Measurements from ENCODE around the gene MOGAT1. TPM values are rescaled to one million over a fixed set of nuclear protein-coding genes. Genes with fewer than 3 reads are reported as not detected.
A peak's percentile ranks its signal among the peaks of the same experiment; 100 is the strongest.
"Not testable (repeated sequence)": the region's sequence is repeated elsewhere in the genome, so short reads cannot be mapped to it uniquely, and the experiment has no call there.

Gene MOGAT1
- total RNA-seq, 1 donor from 2014 or later, result 0.44 TPM

DNA sequence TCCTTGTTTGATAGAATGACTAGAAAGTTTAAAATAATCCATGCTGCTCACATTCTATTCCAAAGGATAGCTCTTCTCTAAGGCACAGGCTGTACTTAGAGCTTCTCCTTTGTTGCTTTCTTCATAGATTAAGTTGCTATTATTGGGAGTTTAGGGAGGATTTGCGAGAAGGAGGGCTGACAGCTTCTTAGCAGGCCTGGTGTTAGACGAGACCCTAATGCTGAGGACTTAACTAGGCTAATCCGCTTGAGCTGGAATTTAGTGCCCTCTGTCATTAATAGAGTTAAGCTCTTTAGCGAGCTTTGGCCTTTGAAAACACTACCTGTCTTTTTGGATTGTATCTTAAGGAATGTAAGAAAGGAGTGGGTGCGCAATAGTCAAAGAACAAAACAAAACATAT, 81.3 kb downstream of the MOGAT1 start:
- TF ChIP-seq, protein P1, sequence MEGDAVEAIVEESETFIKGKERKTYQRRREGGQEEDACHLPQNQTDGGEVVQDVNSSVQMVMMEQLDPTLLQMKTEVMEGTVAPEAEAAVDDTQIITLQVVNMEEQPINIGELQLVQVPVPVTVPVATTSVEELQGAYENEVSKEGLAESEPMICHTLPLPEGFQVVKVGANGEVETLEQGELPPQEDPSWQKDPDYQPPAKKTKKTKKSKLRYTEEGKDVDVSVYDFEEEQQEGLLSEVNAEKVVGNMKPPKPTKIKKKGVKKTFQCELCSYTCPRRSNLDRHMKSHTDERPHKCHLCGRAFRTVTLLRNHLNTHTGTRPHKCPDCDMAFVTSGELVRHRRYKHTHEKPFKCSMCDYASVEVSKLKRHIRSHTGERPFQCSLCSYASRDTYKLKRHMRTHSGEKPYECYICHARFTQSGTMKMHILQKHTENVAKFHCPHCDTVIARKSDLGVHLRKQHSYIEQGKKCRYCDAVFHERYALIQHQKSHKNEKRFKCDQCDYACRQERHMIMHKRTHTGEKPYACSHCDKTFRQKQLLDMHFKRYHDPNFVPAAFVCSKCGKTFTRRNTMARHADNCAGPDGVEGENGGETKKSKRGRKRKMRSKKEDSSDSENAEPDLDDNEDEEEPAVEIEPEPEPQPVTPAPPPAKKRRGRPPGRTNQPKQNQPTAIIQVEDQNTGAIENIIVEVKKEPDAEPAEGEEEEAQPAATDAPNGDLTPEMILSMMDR (IDR thresholded peaks at IDR 0.05; ENCODE audit: borderline replicate concordance), result no peak
- H3K9me3 ChIP-seq (replicated peaks), result no peaks in the 10 kb centered on the region
- intact Hi-C loops (cut with micrococcal nuclease), result no loop called here

DNA sequence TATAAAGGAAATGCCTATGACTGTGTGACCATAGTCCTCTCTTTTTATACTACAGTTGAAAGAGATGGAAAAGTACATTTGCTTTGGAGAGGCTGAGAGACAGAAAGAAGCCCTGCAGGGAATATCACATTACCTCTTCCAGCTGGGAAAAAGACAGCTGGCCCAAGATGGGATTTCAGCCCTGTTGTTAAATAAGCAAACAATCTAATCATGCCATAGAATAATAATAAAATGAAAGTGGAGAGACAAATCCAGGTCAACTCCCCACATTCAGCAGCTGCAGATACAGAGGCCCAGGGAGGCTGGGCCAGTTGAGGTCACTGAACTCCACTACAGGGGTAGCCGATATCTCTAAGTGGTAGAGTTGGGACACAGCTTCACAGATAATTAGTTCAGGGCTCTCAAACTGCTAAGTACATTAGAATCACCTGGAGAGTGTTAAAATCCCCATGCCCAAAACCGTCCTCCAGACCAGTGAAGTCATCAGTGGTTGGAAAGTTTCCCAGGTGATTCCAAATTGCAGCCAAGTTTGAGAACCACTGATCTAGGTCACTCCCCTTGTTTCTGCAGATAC, 81.9 kb downstream of the MOGAT1 start:
- no peaks in the 10 kb centered on the region for H3K27me3 ChIP-seq (ENCODE audit: low read depth)
- peak overlapping the region; percentile 6 for H3K4me3 ChIP-seq
- H3K27ac ChIP-seq (replicated peaks), result peak overlapping the region; percentile 69
- peaks cover 31% of the 10 kb centered on the region for H3K4me1 ChIP-seq
- TF ChIP-seq, protein P1 (IDR thresholded peaks at IDR 0.05; ENCODE audit: borderline replicate concordance), result no peak
- intact Hi-C loops (cut with micrococcal nuclease), result no loop called here
- no peaks in the 10 kb centered on the region for H3K9me3 ChIP-seq (replicated peaks)
- DNase-seq, result peak; percentile 41
- no peaks in the 10 kb centered on the region for H3K36me3 ChIP-seq

More for the DNA sequence above, 81.3 kb downstream of the MOGAT1 start:
- H3K27me3 ChIP-seq (ENCODE audit: low read depth), result no peaks in the 10 kb centered on the region
- peak overlapping the region; percentile 6 for H3K4me3 ChIP-seq
- no peak for DNase-seq
- peak overlapping the region; percentile 69 for H3K27ac ChIP-seq (replicated peaks)
- peaks cover 31% of the 10 kb centered on the region for H3K4me1 ChIP-seq
- H3K36me3 ChIP-seq, result no peaks in the 10 kb centered on the region

DNA sequence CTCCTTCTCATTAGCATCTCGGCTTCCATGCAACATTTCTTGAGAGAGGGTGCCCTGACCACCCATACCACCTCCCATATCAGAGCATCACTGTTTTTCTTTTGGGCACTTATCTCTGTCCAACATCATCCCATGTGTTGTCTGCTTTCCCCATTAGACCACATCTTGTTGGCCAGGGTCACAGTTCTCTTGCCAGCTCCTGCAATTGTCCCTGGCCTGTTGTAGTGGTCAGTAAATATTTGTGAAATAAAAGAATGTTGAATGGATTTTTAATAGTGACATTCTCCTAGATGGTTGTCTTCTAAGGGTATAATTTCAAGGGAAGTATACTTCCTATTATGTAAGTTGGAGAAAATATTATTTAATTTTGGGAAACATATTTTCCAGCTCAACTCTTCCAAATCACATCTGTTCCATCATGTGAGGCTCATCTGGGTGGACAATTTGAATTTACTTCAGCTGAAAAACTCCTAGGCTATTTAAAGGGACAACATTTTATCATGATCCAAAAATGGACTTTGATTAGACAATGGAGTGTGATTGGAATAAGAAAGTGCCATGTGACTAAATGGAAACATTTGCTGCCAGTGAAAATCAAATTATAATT, 83.0 kb downstream of the MOGAT1 start:
- Histone ChIP-seq H3K27me3 (ENCODE audit: low read depth) (no peaks in the 10 kb centered on the region), H3K36me3 (no peaks in the 10 kb centered on the region), H3K27ac (replicated peaks) (peak overlapping the region; percentile 69), H3K4me3 (no peak overlapping the region), H3K9me3 (replicated peaks) (no peaks in the 10 kb centered on the region), H3K4me1 (peaks cover 31% of the 10 kb centered on the region)
- intact Hi-C loops (cut with micrococcal nuclease), result no loop called here
- no peak for DNase-seq
- TF ChIP-seq, protein P1 (IDR thresholded peaks at IDR 0.05; ENCODE audit: borderline replicate concordance), result no peak

DNA sequence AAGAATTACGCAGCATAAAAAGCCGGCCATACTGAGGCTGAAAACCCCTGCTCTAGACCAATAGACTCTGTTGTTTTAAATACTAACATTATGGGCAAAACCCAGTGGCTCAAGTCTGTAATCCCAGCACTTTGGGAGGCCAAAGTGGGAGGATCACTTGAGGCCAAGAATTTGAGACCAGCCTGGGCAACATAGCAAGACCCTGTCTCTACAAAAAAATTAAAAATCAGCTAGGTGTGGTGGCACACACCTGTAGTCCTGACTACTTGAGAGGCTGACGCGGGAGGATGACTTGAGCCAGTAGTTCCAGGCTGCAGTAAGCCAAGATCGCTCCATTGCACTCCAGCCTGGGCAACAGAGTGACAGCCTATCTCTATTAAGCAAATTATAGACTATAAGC, 84.1 kb downstream of the MOGAT1 start:
- H3K9me3 ChIP-seq (replicated peaks); H3K27me3 ChIP-seq (ENCODE audit: low read depth); intact Hi-C loops (cut with micrococcal nuclease); DNase-seq; H3K4me3 ChIP-seq; H3K36me3 ChIP-seq; H3K27ac ChIP-seq (replicated peaks): not testable (repeated sequence)
- H3K4me1 ChIP-seq, result peaks cover 31% of the 10 kb centered on the region

DNA sequence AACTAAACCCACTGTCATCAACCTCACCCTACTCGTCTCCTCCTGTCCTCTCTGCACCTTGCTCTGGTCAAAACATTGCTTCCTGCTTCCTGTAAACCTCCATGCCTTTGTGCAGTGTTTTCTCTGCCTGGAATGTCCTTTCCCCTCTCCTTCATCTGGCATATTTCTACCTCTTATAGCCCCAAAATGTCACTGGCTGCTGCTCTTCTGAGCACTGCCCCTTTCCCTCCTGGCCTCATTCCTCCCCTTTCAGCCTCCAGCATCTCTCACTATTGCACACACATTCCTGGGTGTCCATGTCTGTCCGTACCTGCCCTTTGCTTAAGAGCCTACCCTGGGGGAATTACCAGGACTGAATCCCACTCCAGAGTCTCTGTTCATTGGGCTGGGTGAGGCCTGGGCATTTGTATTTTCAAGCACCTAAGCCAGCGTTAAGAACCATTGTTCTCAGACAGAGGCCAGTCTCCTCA, 84.9 kb downstream of the MOGAT1 start:
- TF ChIP-seq, protein P1 (IDR thresholded peaks at IDR 0.05; ENCODE audit: borderline replicate concordance), result no peak
- Histone ChIP-seq H3K9me3 (replicated peaks) (no peaks in the 10 kb centered on the region), H3K27ac (replicated peaks) (no peak overlapping the region), H3K4me1 (peaks cover 31% of the 10 kb centered on the region), H3K4me3 (no peak overlapping the region), H3K36me3 (no peaks in the 10 kb centered on the region), H3K27me3 (ENCODE audit: low read depth) (no peaks in the 10 kb centered on the region)
- no peak for DNase-seq
- intact Hi-C loops (cut with micrococcal nuclease), result no loop called here

DNA sequence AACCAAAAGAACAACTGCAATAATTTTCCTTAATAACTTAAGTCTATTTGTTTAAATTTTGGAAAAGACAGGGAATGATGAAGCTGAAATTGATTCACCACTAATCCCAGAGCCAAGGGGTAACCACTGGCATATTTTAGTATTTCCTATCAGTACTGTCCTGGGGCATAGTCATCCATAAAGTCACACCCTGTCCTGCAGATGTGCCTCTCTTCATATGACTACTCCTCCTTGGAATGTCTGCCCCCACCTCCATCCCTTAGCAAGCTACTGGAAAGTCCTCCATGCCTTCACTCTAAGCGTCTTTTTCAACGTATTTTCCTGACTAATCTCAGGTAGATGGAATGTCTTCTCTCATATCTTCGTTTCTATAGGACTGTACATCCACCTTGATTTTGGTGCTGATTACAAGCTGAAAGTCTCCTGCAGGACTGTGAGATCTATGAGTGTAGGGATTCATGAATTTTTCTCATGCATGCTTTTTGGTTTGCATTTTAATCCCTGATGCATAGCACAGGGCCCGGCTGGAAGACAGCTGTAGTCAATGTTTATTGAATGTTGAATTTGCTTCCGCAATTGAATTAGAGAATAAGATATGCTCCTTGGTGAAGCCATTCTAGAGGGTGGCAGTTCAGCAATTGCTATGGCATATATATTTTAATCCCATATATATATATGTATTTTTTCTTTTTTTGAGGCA, 85.6 kb downstream of the MOGAT1 start:
- no peak for DNase-seq
- intact Hi-C loops (cut with micrococcal nuclease), result no loop called here
- no peaks in the 10 kb centered on the region for H3K36me3 ChIP-seq
- no peak overlapping the region for H3K4me3 ChIP-seq
- peaks cover 29% of the 10 kb centered on the region for H3K4me1 ChIP-seq
- no peaks in the 10 kb centered on the region for H3K27me3 ChIP-seq (ENCODE audit: low read depth)
- H3K27ac ChIP-seq (replicated peaks), result no peak overlapping the region
- TF ChIP-seq, protein P1 (IDR thresholded peaks at IDR 0.05; ENCODE audit: borderline replicate concordance), result no peak
- H3K9me3 ChIP-seq (replicated peaks), result no peaks in the 10 kb centered on the region
